IMR-90 (cell line): ENCODE results near the gene SS18L1. TPM values are rescaled to one million over a fixed set of nuclear protein-coding genes. Genes with fewer than 3 reads are reported as not detected.

Experiments used
- ATAC-seq: fragments of 200-7000 bp; cut with Tn5 transposase; 2 replicates; pipeline ENCODE4 v1.9.1; 2020; ENCODE audit warnings: low read depth, mild to moderate bottlenecking, moderate library complexity
- BruUV-seq: library from RNA; stranded (reverse); fragments of 400-500 nt; replicated peaks from 2 replicates; lab custom pipeline; 2021; lab: Mats Ljungman, UMichigan
- CTCF ChIA-PET: fragments of 300-600 bp; formaldehyde crosslinking; extraction: SDS; loops from one replicate; lab custom pipeline; 2021; ENCODE audit warnings: antibody characterized with exemption; lab: Yijun Ruan, JAX
- POLR2A ChIA-PET: fragments of 300-600 bp; sonication (Branson Sonifier 250); formaldehyde crosslinking; loops from one replicate; lab custom pipeline; 2022; ENCODE audit warnings: antibody characterized with exemption; ENCODE audit not compliant: unreplicated experiment; lab: Charles Lee
- DNase-seq: peaks from one replicate; pipeline ENCODE4 v3.0.0; 2013
- H2AFZ ChIP-seq: replicated peaks from 2 replicates; pipeline ENCODE3; 2013; ENCODE audit warnings: low read length, mild to moderate bottlenecking; ENCODE audit not compliant: poor library complexity
- H2AK5ac ChIP-seq: 2 replicates; pipeline ENCODE4 v1.6.1; 2013; ENCODE audit warnings: low read depth, low read length, inconsistent platforms
- H2AK9ac ChIP-seq: replicated peaks from 2 replicates; pipeline ENCODE3; 2013; ENCODE audit warnings: mild to moderate bottlenecking, low read depth, low read length, moderate library complexity; ENCODE audit not compliant: poor library complexity
- H2BK120ac ChIP-seq: 2 replicates; pipeline ENCODE4 v1.6.1; 2013; ENCODE audit warnings: low read depth, low read length, inconsistent platforms
- H2BK15ac ChIP-seq: 3 replicates; pipeline ENCODE4 v1.6.1; 2013; ENCODE audit warnings: low read depth, low read length, inconsistent platforms
- H2BK20ac ChIP-seq: 2 replicates; pipeline ENCODE4 v1.6.1; 2013; ENCODE audit warnings: low read depth, mild to moderate bottlenecking, inconsistent platforms, low read length, moderate library complexity
- H2BK5ac ChIP-seq: 2 replicates; pipeline ENCODE4 v1.6.1; 2013; ENCODE audit warnings: mild to moderate bottlenecking, low read depth, low read length, inconsistent platforms; ENCODE audit not compliant: poor library complexity, severe bottlenecking
- H3K14ac ChIP-seq: replicated peaks from 2 replicates; pipeline ENCODE4 v1.6.1; 2013; ENCODE audit warnings: low read depth, low read length, inconsistent platforms
- H3K18ac ChIP-seq: 2 replicates; pipeline ENCODE4 v1.6.1; 2013; ENCODE audit warnings: low read depth, low read length, control low read depth
- H3K23ac ChIP-seq: 2 replicates; pipeline ENCODE4 v1.6.1; 2013; ENCODE audit warnings: low read depth, low read length, inconsistent platforms
- H3K27ac ChIP-seq: 2 replicates; pipeline ENCODE4 v1.5.1; 2013; ENCODE audit warnings: mild to moderate bottlenecking, control low read depth, low read length; ENCODE audit not compliant: insufficient read depth
- H3K27me3 ChIP-seq: 2 replicates; pipeline ENCODE4 v1.6.1; 2013; ENCODE audit warnings: low read length; ENCODE audit not compliant: control insufficient read depth, insufficient read depth
- H3K36me3 ChIP-seq: 2 replicates; pipeline ENCODE4 v1.6.1; 2013; ENCODE audit warnings: low read length, mixed read lengths; ENCODE audit not compliant: control insufficient read depth, insufficient read depth
- H3K4ac ChIP-seq: 2 replicates; pipeline ENCODE4 v1.6.1; 2013; ENCODE audit warnings: low read depth, low read length, inconsistent platforms
- H3K4me1 ChIP-seq: 2 replicates; pipeline ENCODE4 v1.6.1; 2013; ENCODE audit warnings: low read length, mixed read lengths; ENCODE audit not compliant: control insufficient read depth, insufficient read depth
- H3K4me2 ChIP-seq: 2 replicates; pipeline ENCODE4 v1.6.1; 2013; ENCODE audit warnings: low read depth, mild to moderate bottlenecking, control low read depth, low read length, moderate library complexity
- H3K4me3 ChIP-seq: 2 replicates; pipeline ENCODE4 v1.5.1; 2013; ENCODE audit warnings: low read depth, mild to moderate bottlenecking, control low read depth, low read length, moderate library complexity; ENCODE audit not compliant: insufficient read depth
- H3K56ac ChIP-seq: 2 replicates; pipeline ENCODE4 v1.6.1; 2013; ENCODE audit warnings: low read length, inconsistent platforms; ENCODE audit not compliant: insufficient read depth; ENCODE audit errors: extremely low read depth
- H3K79me1 ChIP-seq, 2 experiments: 2 replicates each; pipeline ENCODE4 v1.6.1; 2013; ENCODE audit warnings: low read length in 2 of 2, inconsistent platforms in 1 of 2, low read depth in 1 of 2
- H3K9ac ChIP-seq: 2 replicates; pipeline ENCODE4 v1.6.1; 2013; ENCODE audit warnings: low read depth, low read length, control low read depth
- H3K9me1 ChIP-seq: 2 replicates; pipeline ENCODE4 v1.6.1; 2013; ENCODE audit warnings: low read length, inconsistent platforms; ENCODE audit not compliant: insufficient read depth
- H3K9me3 ChIP-seq: 2 replicates; pipeline ENCODE4 v1.6.1; 2013; ENCODE audit warnings: low read length; ENCODE audit not compliant: control insufficient read depth, insufficient read depth
- H4K20me1 ChIP-seq: 2 replicates; pipeline ENCODE4 v1.6.1; 2013; ENCODE audit warnings: low read length, inconsistent platforms; ENCODE audit not compliant: insufficient read depth
- H4K5ac ChIP-seq: 2 replicates; pipeline ENCODE4 v1.6.1; 2013; ENCODE audit warnings: mild to moderate bottlenecking, low read depth, low read length, control low read depth
- H4K8ac ChIP-seq, 2 experiments: 2 replicates each; pipeline ENCODE4 v1.6.1; 2013; ENCODE audit warnings: low read depth in 2 of 2, low read length in 2 of 2, control low read depth in 1 of 2, inconsistent platforms in 1 of 2
- H4K91ac ChIP-seq: 2 replicates; pipeline ENCODE4 v1.6.1; 2013; ENCODE audit warnings: low read depth, low read length, inconsistent platforms; ENCODE audit not compliant: insufficient read depth
- BHLHE40 ChIP-seq: fragments of 150-350 bp; IDR thresholded peaks from 2 replicates; pipeline ENCODE4 v1.6.1; 2016; ENCODE audit warnings: mild to moderate bottlenecking, low read depth, low read length
- WGBS, 2 experiments: methylation state at CpG; one replicate each; pipeline versions ENCODE4 v1.1.5 to v1.1.7; 2013; ENCODE audit warnings: missing lambda C conversion rate in 2 of 2; ENCODE audit not compliant: insufficient read length in 1 of 2; ENCODE audit errors: extremely low coverage in 2 of 2; 5-methylcytosine and 5-hydroxymethylcytosine counted together
- dilution Hi-C: fragments of 300-500 bp; cut with HindIII; formaldehyde crosslinking; loops from one replicate; pipeline ENCODE4 v1.14.3; 2018; ENCODE audit warnings: low sequenced_read_pairs; ENCODE audit not compliant: unreplicated experiment
- in situ Hi-C: fragments of 300-500 bp; cut with MboI; formaldehyde crosslinking; loops from 3 replicates; pipeline ENCODE4 v1.14.3; 2019; ENCODE audit warnings: low sequenced_read_pairs, inconsistent platforms, mixed read lengths
- intact Hi-C: fragments of 100-400 bp; cut with micrococcal nuclease; formaldehyde crosslinking; loops from 2 replicates; pipeline ENCODE4 v1.10.0; 2022
- polyA plus RNA-seq, 3 experiments: library from polyadenylated mRNA; depleted of rRNA; stranded (reverse); fragments of >200 nt; gene quantifications; 2 replicates each; pipeline ENCODE4 v1.2.3, GENCODE V29; 2012; ENCODE audit warnings: low replicate concordance in 1 of 3
- total RNA-seq: library from RNA; depleted of rRNA; stranded (reverse); fragments of >200 nt; gene quantifications from 2 replicates; pipeline ENCODE4 v1.2.3, GENCODE V29; 2012

The SS18L1 gene
- total and polyA plus RNA-seq, 2 of the 4 experiments (the other 2 are of a cell fraction): 8.1 to 12.2 TPM

DNA sequence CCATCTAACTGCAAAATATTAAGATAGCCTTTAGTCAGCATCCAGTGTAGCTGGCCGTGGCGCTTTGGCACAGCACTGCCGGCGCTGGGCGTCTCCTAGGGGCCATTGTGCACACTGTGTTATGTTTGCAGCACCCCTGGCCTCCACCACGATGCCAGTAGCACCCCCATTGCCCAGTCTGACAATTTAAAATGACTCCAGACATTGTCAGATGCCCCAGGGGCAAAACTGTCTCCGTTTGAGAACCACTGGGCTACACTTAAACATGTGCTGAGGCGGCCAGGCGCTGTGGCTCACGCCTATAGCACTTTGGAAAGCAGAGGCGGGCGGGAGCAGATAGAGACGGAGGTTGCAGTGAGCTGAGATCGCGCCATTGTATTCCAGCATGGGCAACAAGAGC, 33.3 kb downstream of the SS18L1 start:
- H2BK20ac ChIP-seq: no peak overlapping the region
- ATAC-seq: no peak
- H2BK15ac ChIP-seq: no peak overlapping the region
- no peak overlapping the region for H2AK9ac ChIP-seq
- CTCF ChIA-PET: no interaction called here
- no peak overlapping the region for H2BK120ac ChIP-seq
- peaks cover 29% of the 10 kb centered on the region for H3K36me3 ChIP-seq
- H3K23ac ChIP-seq: no peak overlapping the region
- H2AK5ac ChIP-seq: no peak overlapping the region
- POLR2A ChIA-PET: no interaction called here
- no peak overlapping the region for H3K18ac ChIP-seq
- DNase-seq: no peak
- dilution Hi-C loops: no loop called here
- peaks cover 0 to 4% of the 10 kb centered on the region in 2 experiments; a peak in 1 of 4 replicates for H3K79me1 ChIP-seq
- H4K20me1 ChIP-seq: no peaks in the 10 kb centered on the region
- H3K4ac ChIP-seq: no peak overlapping the region
- H2AFZ ChIP-seq: no peak overlapping the region
- H4K8ac ChIP-seq: no peak overlapping the region
- 0 out of 2 replicates have a peak, but pooled peaks cover 2% of the 10 kb centered on the region for H3K9me1 ChIP-seq
- no peaks in the 10 kb centered on the region for H3K27me3 ChIP-seq
- no peak for TF ChIP-seq BHLHE40
- in situ Hi-C loops: no loop called here
- H4K5ac ChIP-seq: no peak overlapping the region
- H3K4me2 ChIP-seq: no peak overlapping the region
- H3K56ac ChIP-seq: no peak overlapping the region
- no peak overlapping the region for H3K4me3 ChIP-seq
- H3K4me1 ChIP-seq: no peaks in the 10 kb centered on the region
- 93% methylated on average over 12 of the region's 15 CpGs; no CpG with 5 or more reads in 1 of the 2 experiments for WGBS, 2 experiments
- H4K91ac ChIP-seq: no peak overlapping the region
- no peak overlapping the region for H3K14ac ChIP-seq
- no peak overlapping the region for H2BK5ac ChIP-seq
- H3K27ac ChIP-seq: no peak overlapping the region
- no peak overlapping the region for H3K9ac ChIP-seq
- no peaks in the 10 kb centered on the region for H3K9me3 ChIP-seq
- no TSS peak for BruUV-seq
- intact Hi-C loops: no loop called here
